ENCODE results near the gene ADISSP. TPM values are rescaled to one million over a fixed set of nuclear protein-coding genes. Genes with fewer than 3 reads are reported as not detected.

The ADISSP gene
- total RNA-seq, 1 donor from 2014 or later = 43.2 TPM

DNA sequence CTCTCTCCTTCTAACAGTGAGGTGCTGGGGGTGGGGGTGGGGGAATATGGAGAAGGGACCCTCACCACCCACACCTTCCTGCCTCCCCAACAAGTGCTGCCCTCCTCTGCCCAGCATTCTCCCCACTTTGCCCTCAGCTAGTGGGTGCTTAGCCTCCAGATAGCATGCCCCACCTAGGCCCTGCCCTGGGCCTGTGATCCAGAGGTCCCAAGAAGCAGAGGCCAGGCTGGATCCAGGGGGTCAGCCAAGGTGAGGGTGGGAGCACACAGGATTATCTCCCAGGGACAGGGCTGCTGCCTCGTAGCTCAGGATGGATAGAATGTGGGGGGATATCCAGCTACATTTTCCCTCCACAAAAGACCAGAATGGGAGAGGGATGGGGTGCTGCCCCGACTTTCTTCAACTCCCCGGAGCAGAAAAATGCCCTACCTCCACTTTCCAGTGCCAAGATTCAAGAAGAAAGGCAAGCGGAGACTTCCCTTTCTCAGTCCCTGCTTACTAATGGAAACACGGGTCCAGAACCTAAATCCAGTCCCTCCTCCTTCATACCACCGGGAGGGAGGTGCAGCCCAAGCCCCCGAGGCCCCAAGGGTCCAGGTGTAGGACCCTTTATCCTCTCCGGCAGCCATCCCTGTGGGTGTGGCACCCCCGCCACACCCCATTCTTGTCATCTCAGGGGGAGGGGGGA, 987 bp downstream of the ADISSP start:
- H3K79me2 ChIP-seq (ENCODE audit: insufficient read depth, low read length) = peaks cover 41% of the 10 kb centered on the region
- FAIRE-seq (no peak), DNase-seq (ENCODE audit: low read depth) (no peak)
- peak overlapping the region; percentile 67 for H3K4me3 ChIP-seq (ENCODE audit: insufficient read depth, low read depth, low read length)
- H3K27ac ChIP-seq (ENCODE audit: low read depth, low read length) = no peak overlapping the region
- H3K4me1 ChIP-seq (ENCODE audit: insufficient read depth, low read length) = peaks cover 35% of the 10 kb centered on the region
- no peak overlapping the region for H3K27ac Mint-ChIP-seq (ENCODE audit: unreplicated experiment)
- H3K9me3 Mint-ChIP-seq (ENCODE audit: unreplicated experiment) = no peaks in the 10 kb centered on the region
- peaks cover 2% of the 10 kb centered on the region for H3K36me3 ChIP-seq (ENCODE audit: insufficient read depth, low read length)
- H2AFZ ChIP-seq (ENCODE audit: low read depth, low read length) = peak overlapping the region; percentile 80
- peaks cover 17% of the 10 kb centered on the region for H4K20me1 ChIP-seq (ENCODE audit: insufficient read depth, low read length)
- peak overlapping the region; percentile 81 for H3K9ac ChIP-seq (ENCODE audit: low read length)
- H3K4me1 Mint-ChIP-seq (ENCODE audit: low read depth, unreplicated experiment) = peaks cover 6% of the 10 kb centered on the region
- H3K4me2 ChIP-seq (ENCODE audit: low read length) = peak overlapping the region; percentile 100
- TF ChIP-seq EZH2 (IDR thresholded peaks at IDR 0.05; ENCODE audit: insufficient read depth, low read length) = no peak
- TF ChIP-seq, protein P1, sequence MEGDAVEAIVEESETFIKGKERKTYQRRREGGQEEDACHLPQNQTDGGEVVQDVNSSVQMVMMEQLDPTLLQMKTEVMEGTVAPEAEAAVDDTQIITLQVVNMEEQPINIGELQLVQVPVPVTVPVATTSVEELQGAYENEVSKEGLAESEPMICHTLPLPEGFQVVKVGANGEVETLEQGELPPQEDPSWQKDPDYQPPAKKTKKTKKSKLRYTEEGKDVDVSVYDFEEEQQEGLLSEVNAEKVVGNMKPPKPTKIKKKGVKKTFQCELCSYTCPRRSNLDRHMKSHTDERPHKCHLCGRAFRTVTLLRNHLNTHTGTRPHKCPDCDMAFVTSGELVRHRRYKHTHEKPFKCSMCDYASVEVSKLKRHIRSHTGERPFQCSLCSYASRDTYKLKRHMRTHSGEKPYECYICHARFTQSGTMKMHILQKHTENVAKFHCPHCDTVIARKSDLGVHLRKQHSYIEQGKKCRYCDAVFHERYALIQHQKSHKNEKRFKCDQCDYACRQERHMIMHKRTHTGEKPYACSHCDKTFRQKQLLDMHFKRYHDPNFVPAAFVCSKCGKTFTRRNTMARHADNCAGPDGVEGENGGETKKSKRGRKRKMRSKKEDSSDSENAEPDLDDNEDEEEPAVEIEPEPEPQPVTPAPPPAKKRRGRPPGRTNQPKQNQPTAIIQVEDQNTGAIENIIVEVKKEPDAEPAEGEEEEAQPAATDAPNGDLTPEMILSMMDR (IDR thresholded peaks at IDR 0.05; ENCODE audit: insufficient read depth, low read depth, low read length) = no peak
- peaks cover 2% of the 10 kb centered on the region for H3K27me3 Mint-ChIP-seq (ENCODE audit: low read depth, unreplicated experiment)
- H3K36me3 Mint-ChIP-seq (ENCODE audit: low read depth, unreplicated experiment) = no peaks in the 10 kb centered on the region
- H3K4me3 Mint-ChIP-seq (ENCODE audit: unreplicated experiment) = peak overlapping the region; percentile 89
- no peaks in the 10 kb centered on the region for H3K27me3 ChIP-seq (ENCODE audit: insufficient read depth, low read length)
- H3K9me3 ChIP-seq (ENCODE audit: insufficient read depth, low read depth, low read length) = no peaks in the 10 kb centered on the region

DNA sequence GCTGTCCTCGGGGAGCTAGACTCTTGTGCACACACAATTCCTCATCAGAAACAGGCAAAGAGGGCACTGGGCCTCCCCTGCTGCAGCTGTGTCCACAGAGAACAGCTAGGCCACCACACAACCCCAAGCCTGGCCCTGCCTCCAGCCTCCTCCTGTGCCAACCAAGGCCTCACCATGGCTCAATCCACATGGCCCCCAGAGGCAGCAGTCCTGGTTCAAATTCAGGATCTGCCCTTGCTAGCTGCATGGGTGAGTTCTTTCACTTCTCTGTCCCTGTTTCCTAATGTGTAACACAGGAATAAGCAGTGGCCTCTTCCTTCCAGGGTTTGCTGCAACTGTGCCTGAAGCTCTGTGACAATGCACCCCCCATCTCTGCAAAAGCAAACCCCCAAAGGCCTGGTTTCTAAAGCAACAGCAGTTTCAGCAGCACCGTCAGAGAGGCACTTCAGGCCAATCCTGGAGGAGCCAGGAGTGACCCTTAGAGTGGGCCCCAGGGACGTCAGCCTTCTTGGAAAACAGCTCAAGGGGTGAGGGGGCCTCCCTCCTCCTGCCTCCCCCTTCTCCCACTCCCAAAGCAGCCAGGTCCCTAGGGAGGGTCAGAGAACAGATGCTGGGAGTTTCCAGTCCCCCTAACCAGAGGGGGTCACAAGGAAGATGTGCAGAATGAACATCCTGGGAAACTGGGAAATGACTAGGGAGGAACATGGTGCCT, 2.2 kb downstream of the ADISSP start:
- TF ChIP-seq, protein P1 (IDR thresholded peaks at IDR 0.05; ENCODE audit: insufficient read depth, low read depth, low read length) = no peak
- TF ChIP-seq EZH2 (IDR thresholded peaks at IDR 0.05; ENCODE audit: insufficient read depth, low read length) = no peak
- Mint-ChIP-seq H3K27me3 (ENCODE audit: low read depth, unreplicated experiment) (peaks cover 2% of the 10 kb centered on the region), H3K9me3 (ENCODE audit: unreplicated experiment) (no peaks in the 10 kb centered on the region), H3K36me3 (ENCODE audit: low read depth, unreplicated experiment) (no peaks in the 10 kb centered on the region), H3K27ac (ENCODE audit: unreplicated experiment) (no peak overlapping the region), H3K4me3 (ENCODE audit: unreplicated experiment) (no peak overlapping the region), H3K4me1 (ENCODE audit: low read depth, unreplicated experiment) (peaks cover 6% of the 10 kb centered on the region)
- H3K4me3 ChIP-seq (ENCODE audit: insufficient read depth, low read depth, low read length) = no peak overlapping the region
- H3K9ac ChIP-seq (ENCODE audit: low read length) = no peak overlapping the region
- no peak overlapping the region for H3K4me2 ChIP-seq (ENCODE audit: low read length)
- FAIRE-seq = no peak
- H3K27ac ChIP-seq (ENCODE audit: low read depth, low read length) = no peak overlapping the region
- no peak for DNase-seq (ENCODE audit: low read depth)
- H3K79me2 ChIP-seq (ENCODE audit: insufficient read depth, low read length) = peaks cover 41% of the 10 kb centered on the region
- H3K9me3 ChIP-seq (ENCODE audit: insufficient read depth, low read depth, low read length) = no peaks in the 10 kb centered on the region
- no peaks in the 10 kb centered on the region for H3K27me3 ChIP-seq (ENCODE audit: insufficient read depth, low read length)
- no peak overlapping the region for H2AFZ ChIP-seq (ENCODE audit: low read depth, low read length)
- H4K20me1 ChIP-seq (ENCODE audit: insufficient read depth, low read length) = peaks cover 22% of the 10 kb centered on the region
- peaks cover 3% of the 10 kb centered on the region for H3K36me3 ChIP-seq (ENCODE audit: insufficient read depth, low read length)
- H3K4me1 ChIP-seq (ENCODE audit: insufficient read depth, low read length) = peaks cover 35% of the 10 kb centered on the region

DNA sequence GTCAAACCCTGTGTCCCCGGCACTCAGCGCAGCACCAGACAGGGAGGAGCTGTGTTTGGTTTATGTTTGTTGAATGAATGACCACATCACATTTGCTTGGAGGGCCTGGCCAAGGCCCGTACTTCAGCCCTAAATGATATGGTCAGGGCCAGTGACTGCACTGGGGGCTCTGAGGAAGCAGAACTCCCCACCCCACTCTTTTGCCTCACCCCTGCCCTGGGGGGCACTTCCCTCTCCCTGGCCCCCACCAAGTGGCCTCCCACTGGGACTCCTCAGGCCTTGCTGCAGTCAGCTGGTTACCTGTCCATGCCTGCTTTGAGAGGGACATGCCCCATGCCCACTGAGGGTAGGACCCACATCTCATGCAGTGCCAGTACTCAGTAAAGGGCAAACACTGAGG, 2.9 kb downstream of the ADISSP start:
- H3K9ac ChIP-seq (ENCODE audit: low read length) = no peak overlapping the region
- FAIRE-seq = no peak
- H3K9me3 Mint-ChIP-seq (ENCODE audit: unreplicated experiment) = no peaks in the 10 kb centered on the region

More for the DNA sequence above, 2.9 kb downstream of the ADISSP start:
- H3K4me1 ChIP-seq (ENCODE audit: insufficient read depth, low read length) = peaks cover 32% of the 10 kb centered on the region
- no peak overlapping the region for H3K27ac ChIP-seq (ENCODE audit: low read depth, low read length)
- H3K4me2 ChIP-seq (ENCODE audit: low read length) = no peak overlapping the region
- Mint-ChIP-seq H3K4me3 (ENCODE audit: unreplicated experiment) (no peak overlapping the region), H3K4me1 (ENCODE audit: low read depth, unreplicated experiment) (peaks cover 6% of the 10 kb centered on the region), H3K27ac (ENCODE audit: unreplicated experiment) (no peak overlapping the region), H3K36me3 (ENCODE audit: low read depth, unreplicated experiment) (no peaks in the 10 kb centered on the region), H3K27me3 (ENCODE audit: low read depth, unreplicated experiment) (peaks cover 2% of the 10 kb centered on the region)
- H3K36me3 ChIP-seq (ENCODE audit: insufficient read depth, low read length) = peaks cover 3% of the 10 kb centered on the region
- H3K27me3 ChIP-seq (ENCODE audit: insufficient read depth, low read length) = no peaks in the 10 kb centered on the region
- peaks cover 48% of the 10 kb centered on the region for H3K79me2 ChIP-seq (ENCODE audit: insufficient read depth, low read length)
- H3K4me3 ChIP-seq (ENCODE audit: insufficient read depth, low read depth, low read length) = no peak overlapping the region
- H2AFZ ChIP-seq (ENCODE audit: low read depth, low read length) = no peak overlapping the region
- DNase-seq (ENCODE audit: low read depth) = no peak
- TF ChIP-seq, protein P1 (IDR thresholded peaks at IDR 0.05; ENCODE audit: insufficient read depth, low read depth, low read length) = no peak
- no peaks in the 10 kb centered on the region for H3K9me3 ChIP-seq (ENCODE audit: insufficient read depth, low read depth, low read length)
- peaks cover 22% of the 10 kb centered on the region for H4K20me1 ChIP-seq (ENCODE audit: insufficient read depth, low read length)
